ENCODE measurements around the gene DCAF4. TPM values are rescaled to one million over a fixed set of nuclear protein-coding genes. Genes with fewer than 3 reads are reported as not detected.

Gene DCAF4
- total and polyA plus RNA-seq, 2 donors (not counting 1 experiment from before 2014, with no cell fraction given): 10.2 to 20.7 TPM

DNA sequence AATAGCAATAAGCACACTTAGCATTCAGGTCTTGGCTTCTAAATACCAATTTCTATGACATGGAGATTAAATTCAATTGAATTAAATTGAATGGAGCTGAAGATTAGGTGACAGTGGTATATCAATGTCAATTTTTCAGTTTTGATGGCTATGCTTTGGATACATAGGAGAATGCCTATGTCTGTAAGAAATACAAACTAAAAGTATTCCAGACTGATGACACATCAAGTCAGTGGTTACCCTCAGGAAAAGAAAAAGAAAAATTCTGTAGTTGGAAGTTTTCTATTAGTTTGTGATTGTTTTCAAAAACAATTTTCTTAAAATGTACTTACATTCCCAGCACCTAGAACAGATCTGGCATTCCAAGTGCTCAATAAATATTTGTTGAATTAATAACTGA is 4.9 kb upstream of the DCAF4 start:
- Histone ChIP-seq H2AFZ (ENCODE audit: low read length) (no peak overlapping the region), H3K27ac (ENCODE audit: insufficient read depth, low read length) (no peak overlapping the region), H3K4me1 (ENCODE audit: control insufficient read depth, extremely low read depth, insufficient read depth, low read length) (peaks cover 4% of the 10 kb centered on the region), H3K79me2 (ENCODE audit: control insufficient read depth, insufficient read depth, low read length) (no peaks in the 10 kb centered on the region), H3K36me3 (ENCODE audit: control insufficient read depth, insufficient read depth, low read length) (no peaks in the 10 kb centered on the region), H3K9ac (ENCODE audit: insufficient read depth, low read length) (no peak overlapping the region), H3K9me3 (ENCODE audit: control insufficient read depth, insufficient read depth, low read depth, low read length) (no peaks in the 10 kb centered on the region), H3K27me3 (ENCODE audit: control insufficient read depth, insufficient read depth, low read length) (no peaks in the 10 kb centered on the region), H3K4me2 (ENCODE audit: extremely low read depth, insufficient read depth, low read length) (no peak overlapping the region), H3K4me3 (replicated peaks in 1 of 4; ENCODE audit: control extremely low read depth in 1 of 4, insufficient read depth in 1 of 4, low read depth in 3 of 4, low read length in 4 of 4) (no peak overlapping the region), H4K20me1 (ENCODE audit: control insufficient read depth, extremely low read depth, insufficient read depth, low read length) (no peaks in the 10 kb centered on the region)
- peak in 1 of 2 donors; percentile 20 for DNase-seq (ENCODE audit: low read depth in 2 of 2)
- TF ChIP-seq, protein P1, sequence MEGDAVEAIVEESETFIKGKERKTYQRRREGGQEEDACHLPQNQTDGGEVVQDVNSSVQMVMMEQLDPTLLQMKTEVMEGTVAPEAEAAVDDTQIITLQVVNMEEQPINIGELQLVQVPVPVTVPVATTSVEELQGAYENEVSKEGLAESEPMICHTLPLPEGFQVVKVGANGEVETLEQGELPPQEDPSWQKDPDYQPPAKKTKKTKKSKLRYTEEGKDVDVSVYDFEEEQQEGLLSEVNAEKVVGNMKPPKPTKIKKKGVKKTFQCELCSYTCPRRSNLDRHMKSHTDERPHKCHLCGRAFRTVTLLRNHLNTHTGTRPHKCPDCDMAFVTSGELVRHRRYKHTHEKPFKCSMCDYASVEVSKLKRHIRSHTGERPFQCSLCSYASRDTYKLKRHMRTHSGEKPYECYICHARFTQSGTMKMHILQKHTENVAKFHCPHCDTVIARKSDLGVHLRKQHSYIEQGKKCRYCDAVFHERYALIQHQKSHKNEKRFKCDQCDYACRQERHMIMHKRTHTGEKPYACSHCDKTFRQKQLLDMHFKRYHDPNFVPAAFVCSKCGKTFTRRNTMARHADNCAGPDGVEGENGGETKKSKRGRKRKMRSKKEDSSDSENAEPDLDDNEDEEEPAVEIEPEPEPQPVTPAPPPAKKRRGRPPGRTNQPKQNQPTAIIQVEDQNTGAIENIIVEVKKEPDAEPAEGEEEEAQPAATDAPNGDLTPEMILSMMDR (conservative IDR thresholded peaks at IDR 0.05 in 1 of 2, IDR thresholded peaks at IDR 0.05 in 1 of 2; ENCODE audit: low read depth in 1 of 2, low read length in 2 of 2): no peak
- TF ChIP-seq EZH2 (IDR thresholded peaks at IDR 0.05; ENCODE audit: low read length, missing control alignments): no peak

DNA sequence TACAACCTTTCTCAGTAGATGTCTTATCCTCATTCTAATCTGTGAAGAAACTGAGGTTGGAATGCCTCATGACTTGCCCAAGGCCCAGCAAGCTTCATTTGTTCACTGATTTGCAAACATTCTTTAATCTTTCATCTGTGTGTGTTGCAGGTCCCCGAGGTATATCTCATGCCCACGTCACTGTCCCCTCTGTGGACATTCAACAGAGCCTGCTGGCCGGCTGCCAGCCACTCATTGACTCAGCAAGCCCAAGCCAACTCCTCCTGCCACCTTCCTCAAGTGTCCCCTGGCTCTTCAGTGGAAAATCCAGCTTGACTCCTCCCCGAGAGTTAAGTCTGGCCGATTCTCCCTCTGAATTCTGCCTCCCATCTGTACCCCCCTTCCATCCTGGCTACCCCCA is 1.9 kb upstream of the DCAF4 start:
- no peaks in the 10 kb centered on the region for H3K27me3 ChIP-seq (ENCODE audit: control insufficient read depth, insufficient read depth, low read length)
- no peak overlapping the region for H3K4me3 ChIP-seq (replicated peaks in 1 of 4; ENCODE audit: control extremely low read depth in 1 of 4, insufficient read depth in 1 of 4, low read depth in 3 of 4, low read length in 4 of 4)
- H3K9me3 ChIP-seq (ENCODE audit: control insufficient read depth, insufficient read depth, low read depth, low read length): no peaks in the 10 kb centered on the region
- no peak for TF ChIP-seq EZH2 (IDR thresholded peaks at IDR 0.05; ENCODE audit: low read length, missing control alignments)
- TF ChIP-seq, protein P1 (conservative IDR thresholded peaks at IDR 0.05 in 1 of 2, IDR thresholded peaks at IDR 0.05 in 1 of 2; ENCODE audit: low read depth in 1 of 2, low read length in 2 of 2): no peak
- no peaks in the 10 kb centered on the region for H3K79me2 ChIP-seq (ENCODE audit: control insufficient read depth, insufficient read depth, low read length)
- no peak overlapping the region for H3K4me2 ChIP-seq (ENCODE audit: extremely low read depth, insufficient read depth, low read length)
- DNase-seq (ENCODE audit: low read depth in 2 of 2): no peak
- H3K27ac ChIP-seq (ENCODE audit: insufficient read depth, low read length): no peak overlapping the region
- H3K9ac ChIP-seq (ENCODE audit: insufficient read depth, low read length): no peak overlapping the region
- no peaks in the 10 kb centered on the region for H3K36me3 ChIP-seq (ENCODE audit: control insufficient read depth, insufficient read depth, low read length)
- H3K4me1 ChIP-seq (ENCODE audit: control insufficient read depth, extremely low read depth, insufficient read depth, low read length): peaks cover 4% of the 10 kb centered on the region
- H2AFZ ChIP-seq (ENCODE audit: low read length): no peak overlapping the region
- no peaks in the 10 kb centered on the region for H4K20me1 ChIP-seq (ENCODE audit: control insufficient read depth, extremely low read depth, insufficient read depth, low read length)

DNA sequence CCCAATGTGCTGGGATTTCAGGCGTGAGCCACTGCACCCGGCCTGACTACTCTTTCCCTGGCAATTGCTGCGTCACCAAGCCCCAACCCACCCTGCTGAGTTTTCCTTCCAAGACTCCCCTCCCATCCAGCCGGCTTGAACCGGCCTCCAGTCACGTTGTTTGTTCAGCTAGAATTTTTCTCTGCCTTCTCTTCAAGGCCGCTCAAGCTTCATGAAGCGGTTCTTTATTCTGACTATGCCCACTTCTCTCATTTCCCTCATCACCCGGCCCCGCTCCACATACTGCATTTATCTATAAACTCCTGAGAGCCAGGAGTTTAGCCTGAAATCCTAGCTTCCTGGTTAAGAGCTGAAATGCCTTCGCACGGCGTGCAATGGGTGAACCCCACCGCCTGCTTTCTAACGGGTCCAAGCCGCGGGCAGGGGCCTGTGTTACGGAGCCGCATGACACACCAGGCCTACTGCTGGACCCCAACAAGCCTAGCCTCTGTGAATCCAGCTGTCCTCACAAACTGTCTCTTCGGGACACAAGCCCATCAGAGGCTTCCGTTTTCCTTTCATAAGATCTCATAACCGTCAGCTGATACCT is 999 bp upstream of the DCAF4 start:
- H3K27me3 ChIP-seq (ENCODE audit: control insufficient read depth, insufficient read depth, low read length): no peaks in the 10 kb centered on the region
- peak overlapping the region; percentile 57 for H3K27ac ChIP-seq (ENCODE audit: insufficient read depth, low read length)
- peaks cover 4% of the 10 kb centered on the region for H3K4me1 ChIP-seq (ENCODE audit: control insufficient read depth, extremely low read depth, insufficient read depth, low read length)
- H3K4me3 ChIP-seq (replicated peaks in 1 of 4; ENCODE audit: control extremely low read depth in 1 of 4, insufficient read depth in 1 of 4, low read depth in 3 of 4, low read length in 4 of 4): peak overlapping the region in 2 of 4 experiments; percentile 85 to 89
- no peaks in the 10 kb centered on the region for H3K9me3 ChIP-seq (ENCODE audit: control insufficient read depth, insufficient read depth, low read depth, low read length)
- H3K36me3 ChIP-seq (ENCODE audit: control insufficient read depth, insufficient read depth, low read length): peaks cover 3% of the 10 kb centered on the region
- H3K9ac ChIP-seq (ENCODE audit: insufficient read depth, low read length): no peak overlapping the region
- no peaks in the 10 kb centered on the region for H4K20me1 ChIP-seq (ENCODE audit: control insufficient read depth, extremely low read depth, insufficient read depth, low read length)
- H3K4me2 ChIP-seq (ENCODE audit: extremely low read depth, insufficient read depth, low read length): peak overlapping the region; percentile 93
- peak overlapping the region; percentile 99 for H2AFZ ChIP-seq (ENCODE audit: low read length)
- no peaks in the 10 kb centered on the region for H3K79me2 ChIP-seq (ENCODE audit: control insufficient read depth, insufficient read depth, low read length)
- TF ChIP-seq, protein P1 (conservative IDR thresholded peaks at IDR 0.05 in 1 of 2, IDR thresholded peaks at IDR 0.05 in 1 of 2; ENCODE audit: low read depth in 1 of 2, low read length in 2 of 2): no peak
- TF ChIP-seq EZH2 (IDR thresholded peaks at IDR 0.05; ENCODE audit: low read length, missing control alignments): no peak
- no peak for DNase-seq (ENCODE audit: low read depth in 2 of 2)
